ENCODE data around the gene ADGRL3.

DNA sequence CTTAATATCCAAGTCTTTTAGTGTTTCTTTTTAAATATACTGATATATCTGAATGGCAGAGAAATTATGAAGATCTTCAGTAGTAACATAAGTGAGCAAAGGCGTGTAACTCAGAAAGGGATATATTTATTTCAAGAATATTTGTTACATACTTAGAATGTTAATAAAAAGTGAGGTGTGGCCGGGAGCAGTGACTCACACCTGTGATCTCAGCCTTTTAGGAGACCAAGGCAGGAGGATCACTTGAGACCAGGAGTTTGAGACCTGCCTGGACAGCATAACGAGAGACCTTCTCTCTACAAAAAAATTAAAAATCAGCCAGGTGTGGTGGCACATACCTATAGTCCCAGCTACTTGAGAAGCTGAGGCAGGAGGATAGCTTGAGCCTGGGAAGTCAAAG lies 651.0 kb downstream of the ADGRL3 start:
- TF ChIP-seq CTCF (IDR thresholded peaks at IDR 0.05; ENCODE audit: low read depth, low read length) (no peak), EZH2phosphoT487 (IDR thresholded peaks at IDR 0.05; ENCODE audit: low read depth) (no peak)

Data from OCI-LY3 (cell line).